RPMI8226 (cell line): Measurements from ENCODE around the gene SGK1.

ENCODE experiments used
- DNase-seq: peaks from one replicate; pipeline ENCODE4 v3.0.0-alpha.2; 2015

Gene SGK1

GRCh38 chr6:134165561-134166201 lies 152.2 kb downstream of the SGK1 start:
- no peak for DNase-seq

GRCh38 chr6:134164300-134164699 lies 153.6 kb downstream of the SGK1 start:
- DNase-seq = no peak

GRCh38 chr6:134162932-134163331 lies 155.0 kb downstream of the SGK1 start:
- no peak for DNase-seq

GRCh38 chr6:134161041-134161440 lies 156.9 kb downstream of the SGK1 start:
- DNase-seq = no peak

GRCh38 chr6:134152767-134153485 lies 165.0 kb downstream of the SGK1 start:
- DNase-seq = no peak

GRCh38 chr6:134148566-134148965 lies 169.3 kb downstream of the SGK1 start:
- DNase-seq = no peak

GRCh38 chr6:134147034-134147533 lies 170.8 kb downstream of the SGK1 start:
- DNase-seq = no peak

GRCh38 chr6:134146268-134147033 lies 171.5 kb downstream of the SGK1 start:
- DNase-seq = no peak

GRCh38 chr6:134145786-134146185 lies 172.1 kb downstream of the SGK1 start:
- peak; percentile 31 for DNase-seq

- DNase-seq = no peak
These were observed 179.5 kb downstream of the SGK1 start for GRCh38 chr6:134138226-134138975.

- DNase-seq = no peak
These were observed 183.3 kb downstream of the SGK1 start for GRCh38 chr6:134134654-134135053.

GRCh38 chr6:134132494-134133141 lies 185.3 kb downstream of the SGK1 start:
- peak; percentile 35 for DNase-seq

- DNase-seq = no peak
These were observed 186.3 kb downstream of the SGK1 start for GRCh38 chr6:134131530-134132139.

- DNase-seq = no peak
These were observed 189.8 kb downstream of the SGK1 start for GRCh38 chr6:134128146-134128545.

GRCh38 chr6:134123666-134124208 lies 194.2 kb downstream of the SGK1 start:
- DNase-seq = peak; percentile 53

- DNase-seq = no peak
These were observed 195.1 kb downstream of the SGK1 start for GRCh38 chr6:134122775-134123174.

- DNase-seq = no peak
These were observed 198.4 kb downstream of the SGK1 start for GRCh38 chr6:134119486-134119885.
